Gastroesophageal sphincter (tissue), 3 donors: ENCODE measurements around the gene DUSP15.

Source experiments
- CTCF ChIP-seq, 4 experiments: fragments of 200-600 bp in 2 of 4; fragments of 450-650 bp in 2 of 4; sonication (generic) in 1 of 4; IDR thresholded peaks; one replicate each; pipeline ENCODE4 v1.5.1; 2017 to 2019; ENCODE audit warnings: antibody characterized with exemption in 4 of 4, mild to moderate bottlenecking in 2 of 4, moderate library complexity in 2 of 4
- EP300 ChIP-seq: sonication (generic); formaldehyde crosslinking; IDR thresholded peaks from one replicate; pipeline ENCODE4 v1.6.1; 2017; ENCODE audit warnings: antibody characterized with exemption, mild to moderate bottlenecking
- POLR2A ChIP-seq, 2 donors: fragments of 450-650 bp; IDR thresholded peaks; one replicate each; pipeline ENCODE4 v1.6.1; 2017; ENCODE audit warnings: antibody characterized with exemption in 2 of 2, mild to moderate bottlenecking in 2 of 2, moderate library complexity in 1 of 2
- POLR2AphosphoS5 ChIP-seq: sonication (generic); formaldehyde crosslinking; IDR thresholded peaks from one replicate; pipeline ENCODE4 v1.6.1; 2017; ENCODE audit warnings: antibody characterized with exemption

DNA sequence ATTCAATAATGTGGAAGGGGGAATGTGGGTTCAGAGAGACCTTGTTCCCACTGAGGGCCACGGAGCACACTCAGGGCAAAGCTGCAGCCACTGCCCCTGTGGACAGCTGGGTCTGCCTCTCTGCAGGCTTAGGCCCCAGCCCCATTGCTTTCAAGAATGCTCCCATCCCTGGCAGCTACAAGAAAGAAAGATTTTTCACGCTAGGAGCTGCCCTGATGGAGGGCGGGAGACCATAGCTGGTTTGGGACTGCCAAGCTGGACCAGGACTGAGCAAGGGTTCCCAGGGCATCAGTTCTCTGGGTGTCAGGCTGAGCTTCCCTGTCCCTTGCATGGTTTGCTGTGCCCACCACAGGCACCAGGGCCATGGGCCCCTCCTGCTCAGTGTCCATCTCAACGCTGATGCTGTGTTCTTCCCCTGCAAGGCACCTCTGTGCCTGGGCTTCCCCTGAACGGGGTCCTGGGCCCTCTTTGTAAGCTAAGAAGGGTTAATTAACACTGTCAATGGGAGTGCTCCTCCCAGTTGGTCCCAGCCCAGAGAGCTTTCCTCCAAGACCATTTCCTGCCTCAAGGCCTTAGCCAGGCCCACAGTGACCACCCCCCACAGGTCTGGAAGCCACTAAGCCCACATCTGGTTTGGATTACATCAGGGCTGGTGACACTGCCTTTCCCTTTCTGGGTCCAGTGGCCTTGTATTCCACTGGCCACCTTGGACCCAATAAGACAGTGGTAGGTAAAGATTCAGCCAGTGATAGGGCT is 33.3 kb downstream of the DUSP15 start:
- TF ChIP-seq CTCF (IDR thresholded peaks at IDR 0.05): no peak
- no peak for TF ChIP-seq POLR2AphosphoS5
- TF ChIP-seq EP300: no peak
- no peak for TF ChIP-seq POLR2A (IDR thresholded peaks at IDR 0.05)
